Astrocyte (in vitro differentiated cells and primary cell): Measurements from ENCODE around the gene PRR7. TPM values are rescaled to one million over a fixed set of nuclear protein-coding genes. Genes with fewer than 3 reads are reported as not detected.

Experiments
- DNase-seq: peaks from one replicate; pipeline ENCODE4 v3.0.0-alpha.2; 2010; ENCODE audit warnings: low read depth
- FAIRE-seq: peaks from 2 replicates; lab custom pipeline; 2011; peaks lifted over from hg19 to GRCh38; lab: Jason Lieb, UNC
- H2AFZ ChIP-seq: 2 replicates; pipeline ENCODE4 v1.6.0; 2012; ENCODE audit warnings: low read depth, low read length, inconsistent platforms
- H3K27ac ChIP-seq: 2 replicates; pipeline ENCODE4 v1.5.1; 2011; ENCODE audit warnings: low read depth, low read length, inconsistent platforms
- H3K27me3 ChIP-seq: 2 replicates; pipeline ENCODE4 v1.6.0; 2011; ENCODE audit warnings: low read length, inconsistent platforms; ENCODE audit not compliant: insufficient read depth
- H3K36me3 ChIP-seq: 2 replicates; pipeline ENCODE4 v1.5.1; 2011; ENCODE audit warnings: low read length, inconsistent platforms; ENCODE audit not compliant: insufficient read depth
- H3K4me1 ChIP-seq: 2 replicates; pipeline ENCODE4 v1.5.1; 2011; ENCODE audit warnings: low read length, inconsistent platforms; ENCODE audit not compliant: insufficient read depth
- H3K4me2 ChIP-seq: 2 replicates; pipeline ENCODE4 v1.6.0; 2012; ENCODE audit warnings: low read length, inconsistent platforms
- H3K4me3 ChIP-seq: 2 replicates; pipeline ENCODE4 v1.5.1; 2011; ENCODE audit warnings: low read depth, mild to moderate bottlenecking, low read length, inconsistent platforms; ENCODE audit not compliant: insufficient read depth
- H3K79me2 ChIP-seq: 2 replicates; pipeline ENCODE4 v1.6.0; 2012; ENCODE audit warnings: mild to moderate bottlenecking, low read length, inconsistent platforms; ENCODE audit not compliant: insufficient read depth
- H3K9ac ChIP-seq: 2 replicates; pipeline ENCODE4 v1.6.0; 2012; ENCODE audit warnings: mild to moderate bottlenecking, low read length, inconsistent platforms
- H3K9me3 ChIP-seq: 2 replicates; pipeline ENCODE4 v1.5.1; 2012; ENCODE audit warnings: low read depth, mild to moderate bottlenecking, low read length, inconsistent platforms; ENCODE audit not compliant: insufficient read depth
- H4K20me1 ChIP-seq: 2 replicates; pipeline ENCODE4 v1.6.0; 2012; ENCODE audit warnings: low read length, inconsistent platforms; ENCODE audit not compliant: insufficient read depth
- H3K27ac Mint-ChIP-seq: one replicate; pipeline ENCODE4 v1.8.0; 2021; ENCODE audit warnings: mild to moderate bottlenecking, mixed read lengths; ENCODE audit not compliant: unreplicated experiment
- H3K27me3 Mint-ChIP-seq: one replicate; pipeline ENCODE4 v1.8.0; 2021; ENCODE audit warnings: low read depth, mixed read lengths; ENCODE audit not compliant: unreplicated experiment
- H3K36me3 Mint-ChIP-seq: one replicate; pipeline ENCODE4 v1.8.0; 2021; ENCODE audit warnings: low read depth, mixed read lengths; ENCODE audit not compliant: unreplicated experiment
- H3K4me1 Mint-ChIP-seq: one replicate; pipeline ENCODE4 v1.8.0; 2021; ENCODE audit warnings: low read depth, mixed read lengths; ENCODE audit not compliant: unreplicated experiment
- H3K4me3 Mint-ChIP-seq: one replicate; pipeline ENCODE4 v1.8.0; 2021; ENCODE audit warnings: mild to moderate bottlenecking, moderate library complexity, mixed read lengths; ENCODE audit not compliant: unreplicated experiment
- H3K9me3 Mint-ChIP-seq: one replicate; pipeline ENCODE4 v1.8.0; 2021; ENCODE audit warnings: mild to moderate bottlenecking, mixed read lengths; ENCODE audit not compliant: unreplicated experiment
- CTCF ChIP-seq: IDR thresholded peaks from 2 replicates; pipeline ENCODE4 v1.5.1; 2011; ENCODE audit warnings: low read depth, mild to moderate bottlenecking, inconsistent platforms, low read length, moderate library complexity; ENCODE audit not compliant: insufficient read depth
- EZH2 ChIP-seq: IDR thresholded peaks from 2 replicates; pipeline ENCODE4 v1.6.1; 2012; ENCODE audit warnings: mild to moderate bottlenecking, low read length, inconsistent platforms; ENCODE audit not compliant: insufficient read depth
- total RNA-seq: library from RNA; stranded (reverse); gene quantifications from 2 replicates; pipeline ENCODE4 v1.2.1, GENCODE V29; 2021

PRR7 gene
- total RNA-seq, 1 donor from 2014 or later, result 9.9 TPM

GRCh38 chr5:177469750-177470525, 23.3 kb downstream of the PRR7 start:
- H3K4me3 Mint-ChIP-seq, result peak overlapping the region; percentile 88

GRCh38 chr5:177470759-177471536, 24.3 kb downstream of the PRR7 start:
- Mint-ChIP-seq H3K27me3 (no peaks in the 10 kb centered on the region), H3K4me1 (peaks cover 49% of the 10 kb centered on the region), H3K4me3 (peak overlapping the region; percentile 88), H3K27ac (peak overlapping the region; percentile 87), H3K36me3 (peaks cover 18% of the 10 kb centered on the region), H3K9me3 (no peaks in the 10 kb centered on the region)
- peak overlapping the region; percentile 99 for H3K4me2 ChIP-seq
- H3K79me2 ChIP-seq, result peaks cover 69% of the 10 kb centered on the region
- H2AFZ ChIP-seq, result no peak overlapping the region
- peak overlapping the region; percentile 81 for H3K27ac ChIP-seq
- H3K9ac ChIP-seq, result peak overlapping the region; percentile 94
- H4K20me1 ChIP-seq, result peaks cover 73% of the 10 kb centered on the region
- H3K4me1 ChIP-seq, result peaks cover 53% of the 10 kb centered on the region
- FAIRE-seq (no peak), DNase-seq (peak; percentile 51)
- H3K27me3 ChIP-seq, result no peaks in the 10 kb centered on the region
- peak overlapping the region; percentile 75 for H3K4me3 ChIP-seq
- H3K9me3 ChIP-seq, result no peaks in the 10 kb centered on the region
- TF ChIP-seq CTCF (no peak), EZH2 (no peak)
- H3K36me3 ChIP-seq, result peaks cover 28% of the 10 kb centered on the region

More at GRCh38 chr5:177469750-177470525, 23.3 kb downstream of the PRR7 start:
- peaks cover 37% of the 10 kb centered on the region for H3K36me3 ChIP-seq
- peak overlapping the region; percentile 26 for H3K4me3 ChIP-seq
- Mint-ChIP-seq H3K27ac (peak overlapping the region; percentile 96), H3K4me1 (peaks cover 41% of the 10 kb centered on the region), H3K9me3 (no peaks in the 10 kb centered on the region), H3K27me3 (no peaks in the 10 kb centered on the region), H3K36me3 (peaks cover 26% of the 10 kb centered on the region)
- peaks cover 78% of the 10 kb centered on the region for H4K20me1 ChIP-seq
- DNase-seq (no peak), FAIRE-seq (no peak)
- no peaks in the 10 kb centered on the region for H3K9me3 ChIP-seq
- peak overlapping the region; percentile 94 for H3K9ac ChIP-seq
- H3K4me2 ChIP-seq, result peak overlapping the region; percentile 99
- H3K27ac ChIP-seq, result peak overlapping the region; percentile 81
- H2AFZ ChIP-seq, result no peak overlapping the region
- H3K4me1 ChIP-seq, result peaks cover 53% of the 10 kb centered on the region
- H3K79me2 ChIP-seq, result peaks cover 78% of the 10 kb centered on the region
- no peak for TF ChIP-seq CTCF
- no peak for TF ChIP-seq EZH2
- no peaks in the 10 kb centered on the region for H3K27me3 ChIP-seq
